ENCODE results near the gene LRRC75B. TPM values are rescaled to one million over a fixed set of nuclear protein-coding genes. Genes with fewer than 3 reads are reported as not detected.

LRRC75B gene
- total RNA-seq, 1 experiment from 2014 or later, result 7.9 TPM

DNA sequence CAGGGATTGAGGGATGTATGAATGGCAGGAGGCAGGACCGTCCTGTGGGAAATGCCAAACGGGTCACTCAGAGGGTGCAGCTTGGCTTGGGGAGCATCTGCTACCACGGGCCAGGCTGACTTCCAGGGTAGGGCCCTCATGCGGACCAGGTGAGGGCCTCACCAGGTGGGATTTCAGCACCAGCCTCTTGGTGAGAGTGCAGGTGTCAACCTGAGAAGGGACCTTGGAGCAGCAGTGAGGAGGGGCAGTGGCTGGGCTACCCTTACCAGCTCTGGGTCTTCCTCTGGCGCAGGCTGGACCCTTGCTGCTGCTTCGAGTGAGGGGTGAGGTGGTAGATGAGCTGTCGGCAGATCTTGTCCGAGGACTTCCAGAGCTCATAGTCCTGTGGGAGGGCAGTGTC lies 4.9 kb downstream of the LRRC75B start:
- no peaks in the 10 kb centered on the region for H3K9me2 ChIP-seq (ENCODE audit: insufficient read depth)
- intact Hi-C loops (cut with micrococcal nuclease), result no loop called here
- H3K9me3 ChIP-seq (ENCODE audit: control insufficient read depth in 1 of 2, insufficient read depth in 1 of 2, low read depth in 1 of 2, low read length in 2 of 2), result no peaks in the 10 kb centered on the region
- H2AFZ ChIP-seq (ENCODE audit: low read depth, low read length, poor library complexity, severe bottlenecking), result no peak overlapping the region
- H3K27me3 ChIP-seq (ENCODE audit: insufficient read depth, low read length), result no peaks in the 10 kb centered on the region
- H3K36me3 ChIP-seq (ENCODE audit: control insufficient read depth in 1 of 2, insufficient read depth in 2 of 2, low read length in 2 of 2), result no peaks in the 10 kb centered on the region
- H4K20me1 ChIP-seq (ENCODE audit: insufficient read depth), result no peaks in the 10 kb centered on the region
- H3K4me1 ChIP-seq (ENCODE audit: control insufficient read depth in 1 of 2, insufficient read depth in 2 of 2, low read length in 2 of 2), result peaks cover 0 to 8% of the 10 kb centered on the region in 2 experiments; a peak in 1 of 4 replicates
- no peak overlapping the region for H3K4me2 ChIP-seq (ENCODE audit: low read length)
- ATAC-seq, result no peak
- H3K9ac ChIP-seq (ENCODE audit: low read length), result no peak overlapping the region
- no peak overlapping the region for H3K27ac ChIP-seq (ENCODE audit: low read depth, low read length)
- ChIA-PET CTCF (no interaction called here), POLR2A (no interaction called here), RAD21 (ENCODE audit: low non-redundant PET in 1 of 2, low total read pairs in 2 of 2, uncharacterized antibody in 2 of 2, unreplicated experiment in 2 of 2) (no interaction called here)
- no TSS peak for BruUV-seq (replicated peaks)
- no peak for TF ChIP-seq YY1 (IDR thresholded peaks at IDR 0.05; ENCODE audit: extremely low read depth, insufficient replicate concordance, low read depth, low read length)
- TF ChIP-seq EGR1 (IDR thresholded peaks at IDR 0.05; ENCODE audit: low read depth), result no peak
- no peak overlapping the region for H3K4me3 ChIP-seq (replicated peaks in 1 of 2; ENCODE audit: low read depth in 1 of 2, low read length in 2 of 2)
- no peaks in the 10 kb centered on the region for H3K79me2 ChIP-seq (ENCODE audit: insufficient read depth, low read length)
- no peak for DNase-seq (ENCODE audit: low read depth, low spot score)

DNA sequence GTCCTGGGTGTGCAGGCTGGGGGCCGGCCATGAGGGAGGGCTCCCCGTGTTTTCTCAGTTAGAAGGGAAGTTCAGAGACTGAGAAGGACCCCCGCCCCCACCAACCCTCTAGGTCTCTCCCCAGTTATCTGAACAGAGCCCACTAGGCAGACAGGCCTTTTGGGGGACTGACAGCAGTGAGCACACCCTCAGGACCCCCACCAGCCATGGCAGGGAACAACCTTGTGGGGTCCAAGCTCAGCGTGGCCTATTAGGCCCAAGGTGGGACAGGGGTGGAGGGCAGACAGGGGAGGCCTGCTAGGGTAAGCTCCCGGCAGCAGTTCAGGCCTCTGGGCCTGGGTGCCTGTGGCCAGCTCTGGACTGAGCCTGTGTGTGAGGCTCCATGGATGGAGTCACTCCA lies 5.6 kb downstream of the LRRC75B start:
- POLR2A ChIA-PET, result no interaction called here
- no peak overlapping the region for H2AFZ ChIP-seq (ENCODE audit: low read depth, low read length, poor library complexity, severe bottlenecking)
- H3K9me3 ChIP-seq (ENCODE audit: control insufficient read depth in 1 of 2, insufficient read depth in 1 of 2, low read depth in 1 of 2, low read length in 2 of 2), result no peaks in the 10 kb centered on the region
- ATAC-seq (no peak), DNase-seq (ENCODE audit: low read depth, low spot score) (no peak)
- BruUV-seq (replicated peaks), result no TSS peak
- RAD21 ChIA-PET (ENCODE audit: low non-redundant PET in 1 of 2, low total read pairs in 2 of 2, uncharacterized antibody in 2 of 2, unreplicated experiment in 2 of 2), result no interaction called here
- peaks cover 0 to 5% of the 10 kb centered on the region in 2 experiments; a peak in 1 of 4 replicates for H3K4me1 ChIP-seq (ENCODE audit: control insufficient read depth in 1 of 2, insufficient read depth in 2 of 2, low read length in 2 of 2)
- no peaks in the 10 kb centered on the region for H3K36me3 ChIP-seq (ENCODE audit: control insufficient read depth in 1 of 2, insufficient read depth in 2 of 2, low read length in 2 of 2)
- TF ChIP-seq POLR2AphosphoS5 (IDR thresholded peaks at IDR 0.05; ENCODE audit: low read depth, low read length) (no peak), YY1 (IDR thresholded peaks at IDR 0.05; ENCODE audit: extremely low read depth, insufficient replicate concordance, low read depth, low read length) (no peak), FOSL1 (IDR thresholded peaks at IDR 0.05; ENCODE audit: low read depth) (no peak), SIN3A (IDR thresholded peaks at IDR 0.05; ENCODE audit: low read depth) (no peak), POLR2A (IDR thresholded peaks at IDR 0.05; ENCODE audit: borderline replicate concordance, extremely low read depth, insufficient read depth, insufficient read length) (no peak), EGR1 (IDR thresholded peaks at IDR 0.05; ENCODE audit: low read depth) (no peak), TCF7L2 (IDR thresholded peaks at IDR 0.05; ENCODE audit: borderline replicate concordance, extremely low read depth, insufficient read depth, insufficient read length) (no peak), ZNF274 (IDR thresholded peaks at IDR 0.05; ENCODE audit: low read depth, low read length) (no peak), JUND (IDR thresholded peaks at IDR 0.05) (no peak), SRF (IDR thresholded peaks at IDR 0.05; ENCODE audit: low read depth) (no peak), CBX3 (IDR thresholded peaks at IDR 0.05; ENCODE audit: low read depth) (no peak), CEBPB (IDR thresholded peaks at IDR 0.05; ENCODE audit: low read depth) (no peak)
- TF ChIP-seq, protein P1, sequence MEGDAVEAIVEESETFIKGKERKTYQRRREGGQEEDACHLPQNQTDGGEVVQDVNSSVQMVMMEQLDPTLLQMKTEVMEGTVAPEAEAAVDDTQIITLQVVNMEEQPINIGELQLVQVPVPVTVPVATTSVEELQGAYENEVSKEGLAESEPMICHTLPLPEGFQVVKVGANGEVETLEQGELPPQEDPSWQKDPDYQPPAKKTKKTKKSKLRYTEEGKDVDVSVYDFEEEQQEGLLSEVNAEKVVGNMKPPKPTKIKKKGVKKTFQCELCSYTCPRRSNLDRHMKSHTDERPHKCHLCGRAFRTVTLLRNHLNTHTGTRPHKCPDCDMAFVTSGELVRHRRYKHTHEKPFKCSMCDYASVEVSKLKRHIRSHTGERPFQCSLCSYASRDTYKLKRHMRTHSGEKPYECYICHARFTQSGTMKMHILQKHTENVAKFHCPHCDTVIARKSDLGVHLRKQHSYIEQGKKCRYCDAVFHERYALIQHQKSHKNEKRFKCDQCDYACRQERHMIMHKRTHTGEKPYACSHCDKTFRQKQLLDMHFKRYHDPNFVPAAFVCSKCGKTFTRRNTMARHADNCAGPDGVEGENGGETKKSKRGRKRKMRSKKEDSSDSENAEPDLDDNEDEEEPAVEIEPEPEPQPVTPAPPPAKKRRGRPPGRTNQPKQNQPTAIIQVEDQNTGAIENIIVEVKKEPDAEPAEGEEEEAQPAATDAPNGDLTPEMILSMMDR (IDR thresholded peaks at IDR 0.05 in 2 of 3, conservative IDR thresholded peaks at IDR 0.05 in 1 of 3; ENCODE audit: borderline replicate concordance in 1 of 3, insufficient read depth in 1 of 3, low read depth in 2 of 3, low read length in 2 of 3), result no peak
- TF ChIP-seq, protein P2, sequence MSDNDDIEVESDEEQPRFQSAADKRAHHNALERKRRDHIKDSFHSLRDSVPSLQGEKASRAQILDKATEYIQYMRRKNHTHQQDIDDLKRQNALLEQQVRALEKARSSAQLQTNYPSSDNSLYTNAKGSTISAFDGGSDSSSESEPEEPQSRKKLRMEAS (IDR thresholded peaks at IDR 0.05), result no peak
- TF ChIP-seq, protein P3, sequence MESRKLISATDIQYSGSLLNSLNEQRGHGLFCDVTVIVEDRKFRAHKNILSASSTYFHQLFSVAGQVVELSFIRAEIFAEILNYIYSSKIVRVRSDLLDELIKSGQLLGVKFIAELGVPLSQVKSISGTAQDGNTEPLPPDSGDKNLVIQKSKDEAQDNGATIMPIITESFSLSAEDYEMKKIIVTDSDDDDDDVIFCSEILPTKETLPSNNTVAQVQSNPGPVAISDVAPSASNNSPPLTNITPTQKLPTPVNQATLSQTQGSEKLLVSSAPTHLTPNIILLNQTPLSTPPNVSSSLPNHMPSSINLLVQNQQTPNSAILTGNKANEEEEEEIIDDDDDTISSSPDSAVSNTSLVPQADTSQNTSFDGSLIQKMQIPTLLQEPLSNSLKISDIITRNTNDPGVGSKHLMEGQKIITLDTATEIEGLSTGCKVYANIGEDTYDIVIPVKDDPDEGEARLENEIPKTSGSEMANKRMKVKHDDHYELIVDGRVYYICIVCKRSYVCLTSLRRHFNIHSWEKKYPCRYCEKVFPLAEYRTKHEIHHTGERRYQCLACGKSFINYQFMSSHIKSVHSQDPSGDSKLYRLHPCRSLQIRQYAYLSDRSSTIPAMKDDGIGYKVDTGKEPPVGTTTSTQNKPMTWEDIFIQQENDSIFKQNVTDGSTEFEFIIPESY (IDR thresholded peaks at IDR 0.05; ENCODE audit: extremely low read depth, insufficient replicate concordance, low read length), result no peak
- no peaks in the 10 kb centered on the region for H3K79me2 ChIP-seq (ENCODE audit: insufficient read depth, low read length)
- no peak overlapping the region for H3K27ac ChIP-seq (ENCODE audit: low read depth, low read length)
- no peak overlapping the region for H3K4me2 ChIP-seq (ENCODE audit: low read length)
- no peaks in the 10 kb centered on the region for H3K9me2 ChIP-seq (ENCODE audit: insufficient read depth)
- no peak overlapping the region for H3K4me3 ChIP-seq (replicated peaks in 1 of 2; ENCODE audit: low read depth in 1 of 2, low read length in 2 of 2)
- CTCF ChIA-PET, result no interaction called here
- no peaks in the 10 kb centered on the region for H3K27me3 ChIP-seq (ENCODE audit: insufficient read depth, low read length)
- intact Hi-C loops (cut with micrococcal nuclease), result no loop called here
- no peaks in the 10 kb centered on the region for H4K20me1 ChIP-seq (ENCODE audit: insufficient read depth)
- no peak overlapping the region for H3K9ac ChIP-seq (ENCODE audit: low read length)
